OCI-LY7 (cell line): ENCODE data around the gene CACNA2D4. TPM values are rescaled to one million over a fixed set of nuclear protein-coding genes. Genes with fewer than 3 reads are reported as not detected.

Experiments used
- BruUV-seq: library from RNA; stranded (reverse); fragments of 400-500 nt; replicated peaks from 2 replicates; lab custom pipeline; 2021; lab: Mats Ljungman, UMichigan
- CTCF ChIA-PET: fragments of 300-600 bp; sonication (Branson Sonifier 250); formaldehyde crosslinking; loops from one replicate; lab custom pipeline; 2022; ENCODE audit warnings: antibody characterized with exemption; ENCODE audit not compliant: unreplicated experiment; lab: Charles Lee
- POLR2A ChIA-PET: fragments of 300-600 bp; sonication (Branson Sonifier 250); formaldehyde crosslinking; loops from one replicate; lab custom pipeline; 2022; ENCODE audit warnings: antibody characterized with exemption; lab: Charles Lee
- DNase-seq: peaks from one replicate; pipeline ENCODE4 v3.0.0-alpha.2; 2015; ENCODE audit warnings: low spot score
- H2AFZ ChIP-seq: fragments of 200-600 bp; sonication (generic), shearing (Covaris generic); 2 replicates; pipeline ENCODE4 v1.6.1; 2014; ENCODE audit warnings: mild to moderate bottlenecking, antibody characterized with exemption, low read length, moderate library complexity
- H3K27ac ChIP-seq: fragments of 200-600 bp; sonication (generic); 2 replicates; pipeline ENCODE4 v1.5.1; 2014; ENCODE audit warnings: mixed run types, low read depth, mild to moderate bottlenecking, moderate library complexity, low read length, inconsistent platforms; ENCODE audit not compliant: poor library complexity, severe bottlenecking
- H3K36me3 ChIP-seq: fragments of 200-600 bp; sonication (generic); 2 replicates; pipeline ENCODE4 v1.6.1; 2014; ENCODE audit warnings: mild to moderate bottlenecking, antibody characterized with exemption, low read length, moderate library complexity, mixed read lengths; ENCODE audit not compliant: insufficient read depth
- H3K4me1 ChIP-seq: fragments of 200-600 bp; sonication (generic); 2 replicates; pipeline ENCODE4 v1.5.1; 2014; ENCODE audit warnings: mild to moderate bottlenecking, low read length; ENCODE audit not compliant: insufficient read depth, poor library complexity, severe bottlenecking
- H3K4me2 ChIP-seq: fragments of 200-600 bp; sonication (generic); 2 replicates; pipeline ENCODE4 v1.6.1; 2014; ENCODE audit warnings: mild to moderate bottlenecking, low read length
- H3K4me3 ChIP-seq: fragments of 200-600 bp; sonication (generic); 2 replicates; pipeline ENCODE4 v1.5.1; 2014; ENCODE audit warnings: mild to moderate bottlenecking, low read depth, low read length; ENCODE audit not compliant: poor library complexity, severe bottlenecking
- H3K79me2 ChIP-seq: fragments of 200-600 bp; sonication (generic); 2 replicates; pipeline ENCODE4 v1.6.1; 2016; ENCODE audit warnings: low read depth, mild to moderate bottlenecking, low read length, moderate library complexity, mixed read lengths; ENCODE audit not compliant: insufficient read depth
- H3K9me2 ChIP-seq: fragments of 200-600 bp; sonication (generic); 2 replicates; pipeline ENCODE4 v1.6.1; 2016; ENCODE audit warnings: mild to moderate bottlenecking, low read length, mixed read lengths; ENCODE audit not compliant: insufficient read depth
- H3K9me3 ChIP-seq: fragments of 200-600 bp; sonication (generic); 2 replicates; pipeline ENCODE4 v1.6.1; 2014; ENCODE audit warnings: mild to moderate bottlenecking, mixed run types, low read length, mixed read lengths
- H4K20me1 ChIP-seq: fragments of 200-600 bp; sonication (generic); 2 replicates; pipeline ENCODE4 v1.6.1; 2014; ENCODE audit warnings: mild to moderate bottlenecking, antibody characterized with exemption, low read length, moderate library complexity, mixed read lengths; ENCODE audit not compliant: insufficient read depth
- CTCF ChIP-seq: fragments of 200-600 bp; sonication (generic); conservative IDR thresholded peaks from 2 replicates; pipeline ENCODE4 v1.5.1; 2014; ENCODE audit warnings: mild to moderate bottlenecking, antibody characterized with exemption, low read length, moderate library complexity, mixed read lengths
- EZH2phosphoT487 ChIP-seq: fragments of 200-600 bp; sonication (generic); IDR thresholded peaks from 2 replicates; pipeline ENCODE4 v1.6.1; 2018; ENCODE audit warnings: low read depth, borderline replicate concordance, mild to moderate bottlenecking, mixed run types, antibody characterized with exemption, low read length, moderate library complexity, mixed read lengths
- intact Hi-C: fragments of 100-400 bp; cut with micrococcal nuclease; formaldehyde crosslinking; loops from one replicate; pipeline ENCODE4 v1.10.0; 2022; ENCODE audit not compliant: unreplicated experiment
- total RNA-seq, 2 experiments: library from RNA; depleted of rRNA in 1 of 2; stranded (reverse); fragments of >200 nt in 1 of 2; shearing (Covaris generic) in 1 of 2; gene quantifications; 2 replicates each; pipeline ENCODE4 v1.2.3, GENCODE V29; 2014 to 2022

CACNA2D4 gene
- total RNA-seq, 2 experiments from 2014 or later: 0.13 TPM; not detected in 1

- Histone ChIP-seq H3K9me2 (no peaks in the 10 kb centered on the region), H2AFZ (no peak overlapping the region), H3K4me1 (peaks cover 35% of the 10 kb centered on the region), H3K4me3 (no peak overlapping the region), H3K27ac (no peak overlapping the region), H3K9me3 (no peaks in the 10 kb centered on the region), H3K36me3 (no peaks in the 10 kb centered on the region), H3K79me2 (no peaks in the 10 kb centered on the region), H4K20me1 (no peaks in the 10 kb centered on the region), H3K4me2 (no peak overlapping the region)
- intact Hi-C loops: no loop called here
- no peak for DNase-seq
- no TSS peak for BruUV-seq
- ChIA-PET POLR2A (interaction anchor here (0.8 kb wide), 1 partner anchor 87 kb away, joined by 3 read pairs; no protein-coding TSS in a partner anchor), CTCF (interaction anchor here (0.6 kb wide), 1 partner anchor 11 kb away, joined by 3 read pairs; no protein-coding TSS in a partner anchor)
- TF ChIP-seq EZH2phosphoT487 (no peak), CTCF (no peak)
These were observed 10.1 kb upstream of the CACNA2D4 start for GRCh38 chr12:1928439-1929121.

- TF ChIP-seq EZH2phosphoT487 (no peak), CTCF (no peak)
- Histone ChIP-seq H3K4me1 (peaks cover 27% of the 10 kb centered on the region), H3K9me3 (no peaks in the 10 kb centered on the region), H3K36me3 (no peaks in the 10 kb centered on the region), H3K4me2 (no peak overlapping the region), H3K27ac (no peak overlapping the region), H2AFZ (no peak overlapping the region), H3K4me3 (no peak overlapping the region), H3K79me2 (no peaks in the 10 kb centered on the region), H3K9me2 (no peaks in the 10 kb centered on the region), H4K20me1 (no peaks in the 10 kb centered on the region)
- CTCF ChIA-PET: no interaction called here
- BruUV-seq: no TSS peak
- intact Hi-C loops: no loop called here
- POLR2A ChIA-PET: no interaction called here
- no peak for DNase-seq
These were observed 9.4 kb upstream of the CACNA2D4 start for GRCh38 chr12:1927751-1928351.
